ENCODE measurements around the gene PODNL1.

DNA sequence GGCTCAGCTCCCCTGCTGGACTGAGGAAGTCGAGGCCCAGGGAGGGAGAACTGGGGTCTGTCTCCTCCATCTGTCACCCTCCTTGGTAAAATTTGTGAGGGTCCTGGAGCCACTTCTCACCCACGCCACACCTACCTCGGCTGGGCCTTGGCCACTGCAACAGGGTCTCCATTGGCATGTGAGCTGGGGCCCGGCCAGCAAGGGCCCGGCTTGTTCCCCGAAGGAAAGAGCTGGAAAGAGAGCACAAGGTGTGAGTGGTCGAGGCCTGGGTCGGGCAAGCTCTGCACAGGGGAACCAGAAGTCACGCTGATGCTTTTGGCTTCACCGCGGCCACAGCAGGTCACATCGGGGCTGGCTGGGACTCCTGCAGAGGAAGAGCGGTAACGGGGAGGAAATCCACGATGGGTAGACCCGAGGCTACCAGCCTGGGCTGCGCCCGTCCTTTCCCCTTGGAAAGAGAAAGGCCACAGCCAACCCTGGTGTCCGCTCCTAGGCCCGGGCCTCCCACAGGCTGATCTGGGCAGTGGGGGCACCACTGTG is 52.3 kb downstream of the PODNL1 start:
- TF ChIP-seq POLR2A (IDR thresholded peaks at IDR 0.05; ENCODE audit: low read length), result no peak
- no peak for TF ChIP-seq GATA1 (IDR thresholded peaks at IDR 0.05; ENCODE audit: low read depth, low read length)
